Measurements from ENCODE around the gene BLOC1S3.

DNA sequence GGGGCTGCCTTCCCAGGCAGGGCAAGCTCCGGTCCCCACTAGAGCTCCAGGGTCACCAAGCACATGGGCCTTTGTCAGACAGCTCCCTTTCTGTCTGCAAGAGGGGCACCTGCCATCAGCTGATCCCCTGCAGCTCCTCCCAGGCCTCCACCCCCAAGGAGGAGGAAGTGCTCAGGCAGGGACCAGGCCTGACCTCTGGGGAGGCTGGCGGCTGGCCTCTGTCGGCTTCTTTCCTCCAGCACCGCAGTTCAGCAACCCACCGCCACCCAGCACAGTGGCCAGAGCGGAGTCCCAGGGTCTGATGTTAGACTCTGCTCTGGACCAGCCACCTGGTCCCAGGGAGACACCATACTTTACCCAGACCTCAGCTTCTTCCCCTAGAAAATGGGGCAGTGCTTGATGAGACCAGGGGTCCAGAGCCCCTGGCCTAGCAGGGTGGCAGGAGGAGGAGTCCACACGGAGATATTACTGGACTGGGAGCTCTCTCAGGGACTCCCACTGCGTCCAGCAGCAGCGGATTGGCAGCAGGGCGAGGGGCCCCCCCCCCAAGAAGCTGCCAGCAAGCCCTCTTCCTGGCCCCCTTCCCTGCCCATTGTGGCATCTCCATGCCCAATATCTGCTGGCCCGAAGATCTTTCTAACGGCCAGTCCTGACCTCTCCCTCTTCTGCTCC lies 41.9 kb upstream of the BLOC1S3 start:
- TF ChIP-seq, protein P1, sequence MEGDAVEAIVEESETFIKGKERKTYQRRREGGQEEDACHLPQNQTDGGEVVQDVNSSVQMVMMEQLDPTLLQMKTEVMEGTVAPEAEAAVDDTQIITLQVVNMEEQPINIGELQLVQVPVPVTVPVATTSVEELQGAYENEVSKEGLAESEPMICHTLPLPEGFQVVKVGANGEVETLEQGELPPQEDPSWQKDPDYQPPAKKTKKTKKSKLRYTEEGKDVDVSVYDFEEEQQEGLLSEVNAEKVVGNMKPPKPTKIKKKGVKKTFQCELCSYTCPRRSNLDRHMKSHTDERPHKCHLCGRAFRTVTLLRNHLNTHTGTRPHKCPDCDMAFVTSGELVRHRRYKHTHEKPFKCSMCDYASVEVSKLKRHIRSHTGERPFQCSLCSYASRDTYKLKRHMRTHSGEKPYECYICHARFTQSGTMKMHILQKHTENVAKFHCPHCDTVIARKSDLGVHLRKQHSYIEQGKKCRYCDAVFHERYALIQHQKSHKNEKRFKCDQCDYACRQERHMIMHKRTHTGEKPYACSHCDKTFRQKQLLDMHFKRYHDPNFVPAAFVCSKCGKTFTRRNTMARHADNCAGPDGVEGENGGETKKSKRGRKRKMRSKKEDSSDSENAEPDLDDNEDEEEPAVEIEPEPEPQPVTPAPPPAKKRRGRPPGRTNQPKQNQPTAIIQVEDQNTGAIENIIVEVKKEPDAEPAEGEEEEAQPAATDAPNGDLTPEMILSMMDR (IDR thresholded peaks at IDR 0.05; ENCODE audit: low read length): no peak
- no peak for TF ChIP-seq EZH2 (IDR thresholded peaks at IDR 0.05; ENCODE audit: borderline replicate concordance, low read length)

Data from OCI-LY1 (cell line).